NB4 (cell line): ENCODE data around the gene CPA5.
"Not testable (repeated sequence)": the region's sequence is repeated elsewhere in the genome, so short reads cannot be mapped to it uniquely, and the experiment has no call there.

ENCODE experiments used
- DNase-seq: peaks from one replicate; pipeline ENCODE4 v3.0.0; 2010; ENCODE audit warnings: low read depth
- H3K4me3 ChIP-seq: one replicate; pipeline ENCODE4 v1.5.1; 2011; ENCODE audit warnings: mild to moderate bottlenecking, low read depth, low read length, moderate library complexity
- CTCF ChIP-seq: IDR thresholded peaks from one replicate; pipeline ENCODE4 v1.5.1; 2012; ENCODE audit warnings: low read depth, low read length
- MYC ChIP-seq: IDR thresholded peaks from 2 replicates; pipeline ENCODE4 v1.6.1; 2011; ENCODE audit warnings: low read depth, low read length
- POLR2A ChIP-seq: IDR thresholded peaks from 2 replicates; pipeline ENCODE4 v1.6.1; 2011; ENCODE audit warnings: mild to moderate bottlenecking; ENCODE audit not compliant: insufficient read length; ENCODE audit errors: extremely low read depth
- TF ChIP-seq, protein P1 (sequence below): IDR thresholded peaks from 2 replicates; pipeline ENCODE4 v1.6.1; 2011; ENCODE audit warnings: low read depth, low read length

CPA5 gene

GRCh38 chr7:130369831-130370550, 25.4 kb downstream of the CPA5 start:
- TF ChIP-seq POLR2A (no peak), MYC (no peak), CTCF (no peak)
- TF ChIP-seq, protein P1, sequence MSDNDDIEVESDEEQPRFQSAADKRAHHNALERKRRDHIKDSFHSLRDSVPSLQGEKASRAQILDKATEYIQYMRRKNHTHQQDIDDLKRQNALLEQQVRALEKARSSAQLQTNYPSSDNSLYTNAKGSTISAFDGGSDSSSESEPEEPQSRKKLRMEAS = no peak
- no peak for DNase-seq
- no peak overlapping the region for H3K4me3 ChIP-seq

DNA sequence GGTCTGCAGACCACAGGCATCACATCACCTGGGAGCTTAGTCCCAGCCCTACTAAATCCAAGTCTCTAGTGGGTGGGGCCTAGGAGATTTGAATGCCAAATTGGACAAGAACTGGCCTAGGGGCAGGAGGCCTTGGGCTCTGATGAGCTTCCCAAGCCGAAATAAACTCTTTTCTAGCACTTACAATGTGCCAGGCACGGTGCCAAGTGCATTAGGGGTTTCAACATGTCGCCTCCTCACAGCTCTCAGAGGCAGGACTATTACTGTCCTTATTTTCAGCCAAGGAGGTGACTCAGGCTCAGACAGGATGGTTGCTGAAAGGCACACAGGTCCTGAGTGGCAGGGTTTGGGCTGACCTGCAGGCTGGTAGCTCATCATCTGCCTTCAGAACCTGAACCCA, 26.4 kb downstream of the CPA5 start:
- TF ChIP-seq, protein P1 = no peak
- no peak for TF ChIP-seq MYC
- no peak for TF ChIP-seq CTCF
- TF ChIP-seq POLR2A = no peak
- no peak for DNase-seq

GRCh38 chr7:130372402-130373165, 28.0 kb downstream of the CPA5 start:
- no peak for DNase-seq
- no peak overlapping the region for H3K4me3 ChIP-seq
- TF ChIP-seq MYC (no peak), CTCF (no peak), POLR2A (no peak)
- TF ChIP-seq, protein P1 = no peak

More for the DNA sequence above, 26.4 kb downstream of the CPA5 start:
- H3K4me3 ChIP-seq = no peak overlapping the region

DNA sequence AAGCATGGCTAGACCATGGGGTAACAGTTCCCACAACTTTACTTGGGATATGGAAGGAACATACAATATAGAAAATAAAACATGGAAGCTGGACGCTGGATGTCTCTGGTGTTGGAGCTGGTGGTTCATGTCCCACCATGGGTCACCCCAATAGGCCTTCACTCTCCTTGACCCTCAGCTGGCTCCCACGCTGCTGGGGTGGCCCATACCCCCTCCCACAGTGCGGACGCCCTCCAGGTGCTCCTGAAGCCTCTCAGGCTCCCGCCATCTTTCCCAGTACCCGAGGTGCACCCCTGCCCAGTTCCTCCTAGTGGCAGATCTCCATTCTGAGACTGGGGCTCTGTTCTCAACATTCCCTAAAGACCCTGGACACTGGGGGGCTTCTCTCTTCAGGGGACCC, 29.9 kb downstream of the CPA5 start:
- no peak overlapping the region for H3K4me3 ChIP-seq
- DNase-seq = no peak
- TF ChIP-seq CTCF (no peak), MYC (no peak), POLR2A (no peak)
- TF ChIP-seq, protein P1 = no peak

- not testable (repeated sequence) for DNase-seq
Measured at GRCh38 chr7:130376461-130376860, 31.8 kb downstream of the CPA5 start.

GRCh38 chr7:130377178-130377577, 32.6 kb downstream of the CPA5 start:
- TF ChIP-seq POLR2A = no peak
- no peak for DNase-seq
- H3K4me3 ChIP-seq = no peak overlapping the region

More at GRCh38 chr7:130376461-130376860, 31.8 kb downstream of the CPA5 start:
- H3K4me3 ChIP-seq = not testable (repeated sequence)

GRCh38 chr7:130379019-130379418, 34.4 kb downstream of the CPA5 start:
- H3K4me3 ChIP-seq = no peak overlapping the region
- no peak for TF ChIP-seq POLR2A
- TF ChIP-seq CTCF = no peak
- TF ChIP-seq, protein P1 = no peak
- no peak for TF ChIP-seq MYC
- DNase-seq = no peak
